ENCODE data around the gene AUTS2.

GRCh38 chr7:70006261-70006920, 408.1 kb downstream of the AUTS2 start:
- no peak for TF ChIP-seq CTCF (IDR thresholded peaks at IDR 0.05)
- no peak for TF ChIP-seq POLR2A (IDR thresholded peaks at IDR 0.05)
